Fibroblast of skin of back (primary cell): ENCODE results near the gene GNAZ.

Experiments used
- DNase-seq: peaks from one replicate; pipeline ENCODE4 v3.0.0-alpha.2; 2013

GNAZ gene

DNA sequence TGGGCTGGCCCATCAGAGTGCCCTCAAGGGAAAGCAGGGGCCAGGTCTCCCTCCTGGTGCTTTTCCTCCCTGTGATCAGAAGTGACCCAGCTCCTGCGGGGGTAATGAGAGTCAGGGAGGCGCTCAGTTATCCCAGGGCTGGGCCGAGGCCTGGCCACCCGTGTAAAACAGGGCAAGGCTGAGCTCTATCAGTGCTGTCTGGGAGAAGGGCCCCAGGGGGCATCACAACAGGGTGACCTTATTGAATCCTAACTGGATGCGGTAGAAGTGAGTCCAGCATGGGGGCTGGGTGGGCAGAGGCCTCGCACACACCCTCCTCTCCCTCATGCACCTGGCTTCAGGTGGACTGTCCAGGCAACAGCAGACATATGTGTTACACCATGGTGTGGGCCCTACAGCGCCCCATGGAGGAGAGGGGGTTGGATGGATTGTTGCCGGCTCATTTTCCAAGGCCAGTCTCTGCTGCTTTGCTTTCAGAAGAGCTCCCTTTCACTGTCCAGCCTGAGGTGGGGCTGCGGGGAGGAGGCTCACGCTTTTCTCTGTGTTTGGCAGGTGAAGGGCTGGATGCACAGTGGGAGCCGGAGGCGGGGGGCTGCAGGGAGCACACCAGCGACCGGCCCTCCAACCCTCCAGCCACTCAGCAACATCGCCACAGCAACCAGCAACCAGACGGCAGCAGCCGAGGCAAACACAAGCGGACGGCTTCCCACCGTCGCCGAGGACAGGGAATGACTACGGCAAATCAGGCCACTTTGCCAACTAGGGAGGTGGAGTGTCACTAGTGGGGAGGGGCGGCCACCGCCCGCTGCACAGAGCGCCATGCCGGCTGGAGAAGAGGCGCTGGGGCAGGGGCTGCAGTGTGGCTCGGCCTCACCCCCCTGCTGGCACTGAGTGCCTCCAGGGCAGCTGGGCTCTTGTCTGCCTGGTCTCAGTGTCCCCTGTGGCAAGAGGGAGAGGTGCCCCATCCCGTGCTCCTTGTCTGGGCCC is 24.7 kb downstream of the GNAZ start:
- DNase-seq = no peak

DNA sequence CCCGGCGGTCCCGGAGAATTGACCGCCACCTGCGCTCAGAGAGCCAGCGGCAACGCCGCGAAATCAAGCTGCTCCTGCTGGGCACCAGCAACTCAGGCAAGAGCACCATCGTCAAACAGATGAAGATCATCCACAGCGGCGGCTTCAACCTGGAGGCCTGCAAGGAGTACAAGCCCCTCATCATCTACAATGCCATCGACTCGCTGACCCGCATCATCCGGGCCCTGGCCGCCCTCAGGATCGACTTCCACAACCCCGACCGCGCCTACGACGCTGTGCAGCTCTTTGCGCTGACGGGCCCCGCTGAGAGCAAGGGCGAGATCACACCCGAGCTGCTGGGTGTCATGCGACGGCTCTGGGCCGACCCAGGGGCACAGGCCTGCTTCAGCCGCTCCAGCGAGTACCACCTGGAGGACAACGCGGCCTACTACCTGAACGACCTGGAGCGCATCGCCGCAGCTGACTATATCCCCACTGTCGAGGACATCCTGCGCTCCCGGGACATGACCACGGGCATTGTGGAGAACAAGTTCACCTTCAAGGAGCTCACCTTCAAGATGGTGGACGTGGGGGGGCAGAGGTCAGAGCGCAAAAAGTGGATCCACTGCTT is 25.5 kb downstream of the GNAZ start:
- no peak for DNase-seq

DNA sequence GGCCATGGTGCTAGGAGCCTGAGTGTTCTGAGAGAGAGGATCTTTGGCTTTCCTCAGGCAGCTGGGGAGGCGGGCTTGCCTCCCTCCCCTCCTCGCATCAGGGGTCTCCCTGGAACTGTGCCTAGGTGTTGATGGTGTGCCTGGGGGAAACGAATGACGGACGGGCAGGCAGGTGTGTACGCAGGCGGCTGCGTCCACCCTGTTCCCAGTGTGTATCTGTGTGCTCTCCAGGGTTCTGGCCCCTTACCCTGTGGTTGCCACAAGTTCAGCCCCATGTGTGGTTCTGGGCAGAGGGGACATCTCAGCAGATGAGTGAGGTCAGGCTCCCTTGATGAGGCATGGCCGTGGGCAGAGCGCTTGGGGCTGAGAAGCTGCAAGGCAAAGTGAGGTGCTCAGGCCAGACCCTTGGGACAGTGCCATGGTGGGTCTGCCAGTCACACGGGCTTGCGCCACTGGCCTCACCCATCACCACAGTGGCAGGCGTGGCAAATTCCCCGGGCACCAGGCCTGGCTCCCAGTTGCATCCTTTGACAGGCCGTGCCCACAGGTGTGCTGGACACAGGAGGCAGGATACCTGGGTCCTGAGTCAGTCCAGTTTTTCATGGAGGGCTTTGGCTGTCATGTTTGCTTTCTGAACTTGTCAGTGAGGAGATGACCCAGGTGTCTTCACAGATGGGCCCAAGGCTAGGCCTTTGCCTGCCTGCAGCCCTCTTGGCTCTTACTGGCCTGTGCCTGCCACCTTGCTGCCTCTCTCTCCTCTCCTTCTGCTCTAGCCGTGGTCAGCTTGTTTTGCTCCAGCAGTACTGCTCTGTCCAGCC is 27.3 kb downstream of the GNAZ start:
- DNase-seq = no peak

DNA sequence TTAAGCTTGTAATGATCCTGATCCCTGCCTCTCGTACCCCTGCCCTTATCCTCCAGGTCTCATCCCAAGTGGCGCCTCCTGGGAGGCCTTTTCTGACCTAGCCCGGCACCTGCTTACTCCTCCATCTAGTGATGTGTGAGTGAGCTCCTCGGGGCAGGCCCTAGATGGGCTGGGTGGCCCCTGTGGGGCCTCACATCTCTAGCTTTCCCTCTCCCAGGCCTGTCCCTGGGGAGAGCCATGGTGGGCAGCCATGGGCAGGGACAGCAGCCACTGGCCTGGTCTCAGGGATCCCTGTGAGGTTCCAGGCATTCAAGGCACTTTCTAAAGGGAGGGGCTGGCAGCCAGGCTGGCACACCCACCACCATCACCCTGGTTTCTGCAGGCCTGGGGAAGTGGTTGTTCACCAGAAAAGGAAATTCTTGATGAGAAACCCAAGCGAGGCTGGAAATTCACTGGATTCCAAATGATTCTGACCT is 27.9 kb downstream of the GNAZ start:
- no peak for DNase-seq

DNA sequence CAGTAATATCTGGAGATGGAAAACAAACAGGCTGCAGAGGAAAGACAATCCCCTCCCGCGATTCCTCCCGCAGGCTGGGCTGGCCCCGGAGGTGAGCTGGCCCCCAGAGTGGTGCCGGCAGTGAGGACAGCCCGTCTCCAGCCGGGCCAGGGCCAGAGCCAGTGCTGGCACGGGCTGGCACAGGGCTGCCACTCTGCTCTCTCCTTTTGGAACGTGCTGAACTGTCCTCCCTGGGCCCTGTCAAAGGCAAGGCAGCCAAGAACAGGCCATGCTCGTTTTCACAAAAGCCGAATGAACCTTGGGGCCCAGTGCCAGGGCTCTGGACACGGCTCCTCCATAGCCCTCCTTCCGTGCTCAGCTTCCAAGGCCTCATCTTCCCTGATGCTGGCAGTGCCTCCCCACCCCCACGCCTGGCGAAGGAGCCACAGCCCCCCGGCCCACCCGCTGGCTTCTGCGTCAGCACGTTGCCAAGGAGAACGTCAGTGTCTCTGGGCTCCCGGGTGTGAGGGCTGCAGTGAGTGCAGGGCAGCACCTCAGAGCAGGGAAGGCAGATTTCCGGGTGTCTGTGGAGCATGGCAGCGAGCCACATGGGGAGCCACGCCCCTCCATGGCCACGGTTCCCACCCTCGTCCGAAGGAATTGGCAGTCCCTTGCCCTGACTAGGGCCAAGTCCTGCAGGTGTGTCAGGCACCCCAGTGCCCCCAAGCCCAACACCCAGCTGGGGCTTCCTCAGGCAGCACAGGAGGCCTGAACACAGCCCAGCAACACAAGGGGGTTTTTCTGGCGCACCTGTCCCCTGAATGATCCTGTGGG is 28.6 kb downstream of the GNAZ start:
- no peak for DNase-seq

DNA sequence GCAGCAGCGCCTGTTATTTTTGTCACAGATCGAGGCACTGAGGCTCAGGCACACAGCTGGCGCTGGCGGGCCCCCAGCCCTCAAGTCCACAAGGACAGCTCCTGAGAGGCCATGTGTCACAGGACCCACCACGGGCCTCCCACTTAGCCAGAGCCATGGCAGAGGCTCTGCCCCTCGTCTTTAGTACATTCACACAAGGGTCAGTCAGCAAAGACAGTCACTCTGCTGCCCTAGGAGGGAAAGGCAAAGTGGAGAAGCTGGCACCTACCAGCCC is 29.1 kb downstream of the GNAZ start:
- no peak for DNase-seq

DNA sequence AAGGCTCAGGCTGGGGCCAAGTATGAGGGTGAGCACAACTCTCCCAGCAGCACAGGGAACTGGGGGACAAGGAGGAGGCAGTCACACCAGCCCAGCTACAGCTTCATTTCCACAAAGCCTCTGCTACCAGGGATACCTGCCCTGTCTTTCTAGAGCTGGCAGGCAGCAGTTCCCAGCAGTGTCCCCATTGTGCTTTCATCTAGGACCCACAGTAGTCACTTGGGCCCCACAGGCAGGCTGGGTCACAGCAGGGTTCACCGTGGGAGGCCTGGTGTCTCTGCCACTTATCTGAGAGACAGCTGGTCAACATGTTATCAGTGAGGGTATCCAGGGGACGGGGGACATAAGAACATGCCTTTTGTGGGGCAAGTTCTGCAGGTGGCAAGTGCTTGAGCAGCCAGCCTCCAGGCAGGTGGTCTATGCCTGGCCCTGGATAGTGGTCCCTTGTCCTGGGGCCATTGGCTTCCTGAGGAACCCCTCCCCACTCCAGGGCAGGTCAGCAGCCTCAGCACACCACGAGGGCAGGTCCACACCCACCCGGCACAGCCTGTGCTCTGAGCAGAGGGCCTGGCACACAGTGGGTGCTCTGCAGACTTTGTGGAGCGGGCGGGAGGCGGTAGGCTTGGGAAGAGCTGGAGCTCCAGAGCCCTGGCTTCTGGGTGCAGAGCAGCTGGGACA is 29.9 kb downstream of the GNAZ start:
- DNase-seq = no peak

DNA sequence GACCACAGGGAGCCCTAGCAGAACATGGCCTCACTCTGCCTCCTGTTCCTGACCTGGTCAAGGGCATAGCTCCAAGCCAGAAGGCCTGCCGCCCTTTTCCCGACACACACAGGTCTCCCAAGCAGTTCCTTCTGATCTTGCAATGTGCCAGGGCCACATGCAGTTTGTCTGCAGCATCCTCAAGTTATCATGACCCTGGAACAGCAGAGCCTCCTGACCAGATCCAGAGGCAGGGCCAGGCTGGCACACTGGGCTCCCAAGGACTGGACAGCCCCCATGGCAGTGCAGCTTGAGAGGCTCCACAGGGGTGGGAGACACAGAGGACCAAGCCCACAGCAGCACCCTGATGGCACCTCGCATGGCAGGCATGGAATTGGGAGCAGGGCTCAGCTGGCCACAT is 31.2 kb downstream of the GNAZ start:
- no peak for DNase-seq

DNA sequence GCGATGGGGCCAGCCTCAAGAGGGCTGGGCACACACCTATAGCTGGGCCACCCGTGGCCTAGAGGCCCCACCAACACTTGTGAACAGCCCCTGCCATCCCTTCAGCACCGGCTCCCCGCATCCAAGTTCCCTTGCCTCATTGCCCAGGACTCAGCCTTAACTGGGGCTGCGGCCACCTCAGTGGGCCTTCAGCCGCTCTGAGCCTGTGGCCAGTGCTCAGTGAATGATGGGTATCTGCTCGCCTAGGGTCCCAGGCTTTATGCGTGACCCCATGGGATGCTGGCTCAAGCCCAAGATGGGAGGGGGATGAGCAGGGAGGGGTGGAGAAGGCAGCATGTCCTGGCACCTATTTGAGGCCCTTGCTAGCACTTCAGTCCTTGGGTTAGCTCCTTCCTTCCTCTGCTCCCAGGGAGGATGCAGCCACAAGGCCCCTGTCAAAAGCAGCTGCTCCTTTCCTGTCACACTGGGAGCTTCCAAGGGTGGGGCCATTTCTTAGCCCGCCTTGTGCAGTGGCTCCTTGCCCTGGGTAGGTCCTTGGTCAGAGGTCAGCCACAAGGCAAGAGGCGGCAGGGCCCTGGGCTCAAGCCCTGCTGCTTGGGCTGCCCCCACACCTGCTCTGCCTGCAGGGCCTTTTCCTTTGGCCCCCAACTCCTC is 31.8 kb downstream of the GNAZ start:
- no peak for DNase-seq

DNA sequence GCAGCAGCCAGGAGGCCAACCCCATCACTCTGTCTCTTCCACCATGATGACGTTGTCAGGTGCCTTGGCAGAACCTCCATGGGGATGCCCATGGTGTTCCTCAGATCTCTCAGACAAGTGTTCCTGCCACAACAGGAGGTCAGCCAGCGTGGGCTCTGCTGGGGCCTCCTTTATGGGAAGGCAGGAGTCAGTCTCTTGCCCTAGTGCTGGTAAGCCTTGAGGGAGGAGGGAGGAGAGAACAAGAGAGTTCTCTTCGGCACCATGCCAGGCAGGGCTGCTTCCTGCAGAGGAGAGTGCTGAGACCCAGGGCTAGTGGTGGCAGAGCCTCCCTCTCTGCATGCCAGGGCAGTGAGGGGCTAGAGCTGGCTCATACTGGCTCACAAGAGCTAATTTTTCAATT is 32.5 kb downstream of the GNAZ start:
- DNase-seq = no peak

DNA sequence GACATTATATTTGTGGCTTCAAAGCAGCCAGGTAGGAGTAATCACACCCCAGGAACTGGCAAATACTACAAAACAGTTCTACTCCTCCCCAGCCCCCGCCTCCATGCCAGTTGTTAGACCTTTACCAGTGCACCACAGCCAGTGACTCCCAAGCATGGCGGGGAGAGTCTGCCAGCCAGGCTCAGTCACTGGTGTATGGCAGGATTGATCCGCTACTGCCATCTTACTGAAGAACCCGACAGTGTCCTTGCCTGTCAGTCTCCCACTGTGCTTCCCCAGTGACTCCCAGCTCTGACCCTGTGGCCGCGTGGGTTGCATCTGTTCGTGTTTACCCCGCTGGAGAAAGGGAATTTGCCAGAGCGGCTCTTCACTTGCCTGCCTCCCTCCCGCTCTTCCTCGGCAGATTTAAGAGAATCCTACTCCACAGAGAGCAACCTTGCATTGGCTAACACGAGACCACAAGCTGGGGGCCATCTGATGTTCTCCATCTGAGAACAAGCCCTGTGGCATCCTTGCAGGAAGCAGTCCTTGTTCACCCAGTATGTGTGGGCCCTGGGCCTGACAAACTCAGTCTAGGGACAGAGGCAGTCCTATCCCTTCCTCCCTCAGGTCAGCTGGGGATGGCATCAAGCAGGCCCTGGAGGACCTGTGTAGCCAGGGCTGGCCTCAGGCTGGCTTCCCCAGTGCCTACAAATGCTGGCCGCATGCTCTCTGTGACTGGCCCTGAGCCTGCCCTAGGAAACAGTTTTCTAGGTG is 33.1 kb downstream of the GNAZ start:
- no peak for DNase-seq

DNA sequence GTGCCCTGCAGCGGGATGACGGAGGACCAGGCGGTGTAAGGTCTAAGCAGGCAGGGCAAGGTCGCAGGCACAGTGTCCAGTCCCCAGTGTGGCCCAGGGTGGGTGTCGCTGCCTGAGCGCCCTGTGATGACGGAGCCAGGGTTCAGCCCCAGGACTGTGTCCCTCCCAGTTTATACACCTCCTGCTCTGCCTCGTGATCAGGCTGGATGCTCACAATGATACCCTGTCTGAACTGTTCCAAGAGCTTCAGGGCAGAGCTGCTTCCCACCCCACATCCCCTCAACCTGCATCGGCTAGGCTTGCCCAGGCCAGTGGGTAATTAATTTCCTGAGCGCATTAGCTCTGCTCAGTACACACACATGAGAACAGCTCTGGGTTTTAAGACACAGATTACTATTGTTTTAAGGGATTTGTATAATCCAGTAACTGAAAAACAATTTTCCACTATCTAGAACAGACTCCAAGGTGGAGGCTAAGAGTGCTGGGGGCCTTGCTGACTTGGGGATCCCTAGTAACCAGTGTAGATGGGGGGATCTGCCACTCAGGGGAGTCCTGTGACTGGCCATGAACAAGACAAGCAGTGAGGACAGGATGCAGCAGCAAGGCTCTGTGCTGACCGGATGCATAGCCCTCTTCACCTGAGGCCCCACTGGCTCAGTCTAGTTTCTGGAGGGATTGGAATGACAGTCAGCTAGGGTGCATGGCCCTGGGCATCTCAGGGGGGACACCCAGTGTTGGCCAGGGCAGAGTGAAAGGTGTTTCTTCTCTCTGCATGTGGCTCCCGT is 34.1 kb downstream of the GNAZ start:
- DNase-seq = no peak

DNA sequence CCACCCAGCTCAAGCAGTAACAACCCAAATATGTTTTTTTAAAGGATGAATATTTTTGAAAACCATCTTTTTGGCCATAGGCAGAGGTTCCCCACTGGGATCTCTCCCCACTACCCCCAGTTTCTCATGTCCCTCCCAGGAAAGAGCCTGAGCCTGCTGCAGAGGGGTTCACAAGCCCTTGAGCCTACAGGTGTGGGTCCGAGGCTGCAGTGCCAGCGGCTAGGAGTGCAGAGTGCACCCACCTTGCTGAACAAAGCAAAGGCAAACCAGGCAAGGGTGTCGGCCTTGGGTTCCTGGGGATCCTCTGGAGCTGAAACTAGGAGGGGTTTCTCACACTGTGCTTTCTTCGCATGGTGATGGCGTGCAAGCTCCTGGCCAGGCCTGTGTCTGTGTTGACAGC is 35.0 kb downstream of the GNAZ start:
- DNase-seq = no peak

DNA sequence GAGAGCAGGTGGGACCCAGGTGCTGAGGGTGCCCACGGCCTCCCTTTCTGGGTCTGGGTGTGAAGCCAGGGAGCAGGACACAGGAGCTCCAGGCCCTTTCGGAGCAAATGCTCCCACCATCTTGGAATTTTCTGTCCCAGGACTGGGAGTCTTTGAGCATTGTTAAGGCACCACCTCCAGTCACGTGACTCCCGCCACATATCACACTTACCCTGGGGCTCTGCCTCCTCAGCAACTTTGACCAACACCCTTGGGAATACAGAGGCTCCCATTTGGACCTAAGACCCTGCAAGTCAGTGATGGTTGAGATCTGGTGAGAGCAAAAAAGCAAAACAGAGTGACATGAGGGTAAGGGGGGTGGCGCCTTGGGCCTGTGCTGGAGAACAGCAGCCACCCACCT is 35.6 kb downstream of the GNAZ start:
- no peak for DNase-seq

DNA sequence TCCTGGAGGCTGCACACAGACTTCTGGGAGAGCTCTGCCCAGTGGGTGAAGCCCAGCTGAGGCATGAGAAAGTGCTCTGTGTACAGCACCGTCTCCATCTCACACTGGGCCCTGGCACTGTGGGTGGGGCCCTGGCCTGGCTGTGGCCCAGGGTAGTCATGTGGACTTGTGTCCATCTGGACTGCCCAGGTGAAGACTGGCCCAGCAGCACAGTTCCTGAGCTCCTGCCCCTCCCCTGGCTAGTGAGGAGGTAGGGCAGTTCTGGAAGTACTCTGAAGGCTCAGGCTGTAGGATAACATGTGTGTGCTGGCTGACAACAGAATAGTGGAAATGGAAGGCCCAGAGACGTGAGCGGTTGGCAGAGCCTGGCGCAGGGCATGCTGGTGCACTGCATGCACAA is 36.0 kb downstream of the GNAZ start:
- DNase-seq = no peak

DNA sequence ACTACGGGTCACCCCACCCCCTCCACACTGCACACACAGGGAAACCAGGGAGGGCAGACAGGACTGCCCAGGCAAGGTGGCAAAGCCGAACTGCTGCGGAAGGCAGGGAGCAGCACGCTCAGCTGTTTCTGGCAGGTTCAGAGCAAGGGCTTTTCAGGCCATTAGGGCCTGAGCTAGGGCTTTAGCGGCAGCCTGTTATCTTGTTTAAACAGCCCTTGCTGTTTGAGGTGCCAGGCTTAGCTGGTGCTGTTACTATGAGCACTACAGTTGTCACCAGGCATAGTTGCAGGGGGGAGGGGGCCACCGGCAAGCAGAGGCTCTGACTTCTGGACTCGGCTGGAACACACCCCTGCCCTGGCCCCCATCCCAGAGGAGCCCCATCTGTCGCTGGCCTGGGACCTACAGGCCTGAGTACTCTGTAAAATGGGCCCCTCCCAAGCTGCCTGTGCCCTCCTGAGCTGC is 36.6 kb downstream of the GNAZ start:
- DNase-seq = no peak

DNA sequence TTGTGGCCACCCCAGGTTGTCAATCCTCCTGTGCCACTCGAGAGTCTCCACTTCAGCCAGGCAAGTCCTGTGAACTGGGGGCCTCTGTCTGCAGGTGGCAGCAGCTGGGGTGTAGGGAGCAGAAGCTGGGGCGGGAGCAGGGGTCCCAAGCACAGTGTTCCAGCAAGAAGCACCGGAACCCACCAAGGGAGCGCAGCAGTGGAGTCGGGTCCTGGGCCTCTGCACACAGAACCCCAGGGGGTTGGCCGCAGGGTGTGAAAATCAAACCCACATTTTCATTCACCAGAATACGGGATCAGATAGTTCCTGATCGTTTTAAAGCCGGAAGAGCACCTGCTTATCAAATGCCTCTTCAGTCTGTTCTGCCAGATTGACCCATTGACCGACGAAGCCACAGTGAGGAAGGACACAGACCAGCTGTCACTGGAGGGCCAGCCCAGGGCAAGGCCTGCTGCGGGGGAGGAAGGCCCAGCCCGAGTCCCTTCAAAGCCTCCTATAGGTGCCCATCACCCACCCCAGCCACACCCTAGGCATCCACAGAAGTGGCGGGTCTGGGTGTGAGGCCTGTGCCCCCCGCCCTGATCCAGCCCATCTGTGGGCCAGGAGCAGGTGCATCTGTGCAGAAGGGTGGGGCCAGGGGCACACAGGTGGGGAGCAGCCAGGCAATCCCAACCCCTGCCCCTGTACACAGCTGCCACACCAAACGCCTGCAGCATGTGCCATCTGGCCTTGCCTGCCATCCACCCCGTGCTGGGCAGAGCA is 37.3 kb downstream of the GNAZ start:
- DNase-seq = no peak

DNA sequence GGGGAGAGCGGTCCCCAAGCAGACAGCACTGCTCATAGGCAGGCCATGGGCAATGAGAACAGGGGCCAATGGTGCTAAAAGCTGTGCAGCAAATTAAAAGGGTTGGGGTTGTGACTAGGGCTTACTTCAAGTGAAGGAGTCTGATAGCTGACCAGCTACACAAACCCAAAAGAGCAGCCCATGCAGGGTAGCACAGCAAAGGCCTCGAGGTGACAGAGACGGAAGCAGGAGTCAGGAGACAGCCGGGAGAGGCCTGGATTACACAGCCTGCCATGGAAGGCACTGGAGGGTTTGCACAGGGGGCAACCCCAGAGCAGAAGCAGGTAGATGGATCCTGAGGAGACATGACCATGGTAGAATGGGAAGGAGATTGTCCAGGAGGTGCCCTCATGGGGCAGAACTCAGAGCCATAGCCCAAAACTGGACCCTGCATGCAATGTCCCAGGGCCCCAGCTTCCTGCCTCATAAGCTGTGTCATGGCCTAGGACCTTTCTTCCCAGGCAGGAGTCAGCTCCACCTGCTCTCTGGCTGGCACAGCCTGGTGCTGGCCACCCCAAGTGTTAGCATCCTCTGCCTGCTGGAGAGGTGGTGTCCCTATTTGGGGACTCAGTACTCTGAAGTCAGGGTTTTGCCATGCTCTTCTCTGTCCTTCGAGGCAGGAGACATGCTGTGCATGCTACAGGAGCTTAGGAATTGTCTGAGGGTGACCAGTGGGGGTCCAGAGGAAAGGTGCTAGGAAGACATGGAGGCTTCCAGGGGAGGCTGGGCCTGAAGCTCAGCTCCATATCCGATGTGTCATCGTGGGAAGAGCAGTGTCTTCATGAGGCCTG is 38.1 kb downstream of the GNAZ start:
- no peak for DNase-seq
